Fibroblast of the aortic adventitia (primary cell): ENCODE data around the gene PODXL. TPM values are rescaled to one million over a fixed set of nuclear protein-coding genes. Genes with fewer than 3 reads are reported as not detected.

Experiments used
- DNase-seq: peaks from one replicate; pipeline ENCODE4 v3.0.0-alpha.2; 2010; ENCODE audit warnings: low read depth
- H3K4me3 ChIP-seq: 2 replicates; pipeline ENCODE4 v1.5.1; 2011; ENCODE audit warnings: low read depth, mild to moderate bottlenecking, control low read depth, low read length, moderate library complexity
- total RNA-seq: library from RNA; depleted of rRNA; stranded (reverse); fragments of >200 nt; gene quantifications from 2 replicates; pipeline ENCODE4 v1.2.3, GENCODE V29; 2012; ENCODE audit warnings: low replicate concordance
- TF ChIP-seq, protein P1 (sequence below): IDR thresholded peaks from 2 replicates; pipeline ENCODE4 v1.5.1; 2011; ENCODE audit warnings: mild to moderate bottlenecking, low read length, control low read depth, inconsistent platforms; ENCODE audit not compliant: insufficient read depth

Gene PODXL
- total RNA-seq, 1 donor: 7.3 TPM

DNA sequence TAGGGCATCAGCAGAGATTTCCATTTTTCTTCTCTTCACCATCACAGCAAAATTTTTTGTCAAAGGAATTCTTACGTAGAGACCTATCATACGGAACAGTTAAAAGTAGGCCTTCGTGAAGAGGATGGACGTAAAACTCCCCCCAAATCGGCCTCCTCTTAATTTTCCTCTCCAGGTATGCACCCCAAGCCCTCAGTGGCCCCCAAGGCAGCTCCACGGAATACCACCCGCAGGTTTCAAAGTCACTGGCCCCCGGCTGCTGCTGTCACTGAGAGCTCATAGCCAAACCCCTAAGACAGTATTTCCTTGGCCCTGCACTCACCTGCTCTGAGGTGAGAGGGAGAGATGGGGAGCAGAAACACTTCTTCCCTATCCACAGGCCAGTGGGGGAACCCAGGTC lies 8.8 kb downstream of the PODXL start:
- no peak overlapping the region for H3K4me3 ChIP-seq
- DNase-seq: no peak
- TF ChIP-seq, protein P1, sequence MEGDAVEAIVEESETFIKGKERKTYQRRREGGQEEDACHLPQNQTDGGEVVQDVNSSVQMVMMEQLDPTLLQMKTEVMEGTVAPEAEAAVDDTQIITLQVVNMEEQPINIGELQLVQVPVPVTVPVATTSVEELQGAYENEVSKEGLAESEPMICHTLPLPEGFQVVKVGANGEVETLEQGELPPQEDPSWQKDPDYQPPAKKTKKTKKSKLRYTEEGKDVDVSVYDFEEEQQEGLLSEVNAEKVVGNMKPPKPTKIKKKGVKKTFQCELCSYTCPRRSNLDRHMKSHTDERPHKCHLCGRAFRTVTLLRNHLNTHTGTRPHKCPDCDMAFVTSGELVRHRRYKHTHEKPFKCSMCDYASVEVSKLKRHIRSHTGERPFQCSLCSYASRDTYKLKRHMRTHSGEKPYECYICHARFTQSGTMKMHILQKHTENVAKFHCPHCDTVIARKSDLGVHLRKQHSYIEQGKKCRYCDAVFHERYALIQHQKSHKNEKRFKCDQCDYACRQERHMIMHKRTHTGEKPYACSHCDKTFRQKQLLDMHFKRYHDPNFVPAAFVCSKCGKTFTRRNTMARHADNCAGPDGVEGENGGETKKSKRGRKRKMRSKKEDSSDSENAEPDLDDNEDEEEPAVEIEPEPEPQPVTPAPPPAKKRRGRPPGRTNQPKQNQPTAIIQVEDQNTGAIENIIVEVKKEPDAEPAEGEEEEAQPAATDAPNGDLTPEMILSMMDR: no peak

DNA sequence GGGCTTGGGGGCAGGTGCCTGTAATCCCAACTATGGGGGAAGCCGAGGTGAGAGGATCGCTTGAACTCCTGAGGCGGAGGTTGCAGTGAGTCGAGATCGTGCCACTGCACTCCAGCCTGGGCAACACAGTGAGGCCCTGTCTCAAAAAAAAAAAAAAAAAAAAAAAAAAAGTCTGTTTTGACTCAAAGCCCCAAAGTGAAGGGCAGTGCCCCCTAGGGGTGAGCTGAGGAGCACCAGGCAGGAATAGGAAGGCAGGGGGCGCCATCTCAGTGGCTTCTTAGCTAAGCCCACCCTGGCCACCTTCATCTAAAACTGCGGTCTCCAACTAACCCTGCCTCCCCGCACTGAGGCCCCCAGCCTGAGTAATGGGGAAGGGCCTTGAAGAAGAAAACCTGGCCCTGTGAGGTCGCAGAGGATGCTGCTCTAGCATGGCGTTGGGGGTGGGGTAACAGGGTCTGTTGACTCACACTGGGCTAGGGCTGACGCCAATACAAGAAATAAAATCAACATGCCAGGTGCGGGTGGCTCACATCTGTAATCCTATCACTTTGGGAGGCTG lies 9.8 kb downstream of the PODXL start:
- no peak for DNase-seq
- TF ChIP-seq, protein P1: peak; percentile 68
- no peak overlapping the region for H3K4me3 ChIP-seq

DNA sequence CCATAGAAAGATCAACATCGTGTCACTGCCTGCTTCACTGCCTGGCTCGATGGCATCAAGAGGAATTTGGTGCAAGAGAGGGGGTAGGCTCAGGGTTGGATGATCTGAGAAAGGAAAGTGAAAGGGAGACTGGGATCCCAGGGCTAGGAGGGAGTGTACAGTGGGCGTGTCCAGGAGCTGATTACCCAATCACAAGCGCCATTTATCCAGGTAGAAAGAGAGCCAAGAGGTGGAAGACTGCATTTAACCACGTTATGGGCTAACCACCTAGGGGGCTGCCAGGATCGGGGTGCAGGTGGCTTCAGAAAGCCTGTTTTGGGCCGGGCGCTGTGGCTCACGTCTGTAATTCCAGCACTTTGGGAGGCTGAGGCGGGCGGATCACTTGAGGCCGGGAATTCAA lies 10.3 kb downstream of the PODXL start:
- TF ChIP-seq, protein P1: no peak
- peak; percentile 43 for DNase-seq
- no peak overlapping the region for H3K4me3 ChIP-seq

DNA sequence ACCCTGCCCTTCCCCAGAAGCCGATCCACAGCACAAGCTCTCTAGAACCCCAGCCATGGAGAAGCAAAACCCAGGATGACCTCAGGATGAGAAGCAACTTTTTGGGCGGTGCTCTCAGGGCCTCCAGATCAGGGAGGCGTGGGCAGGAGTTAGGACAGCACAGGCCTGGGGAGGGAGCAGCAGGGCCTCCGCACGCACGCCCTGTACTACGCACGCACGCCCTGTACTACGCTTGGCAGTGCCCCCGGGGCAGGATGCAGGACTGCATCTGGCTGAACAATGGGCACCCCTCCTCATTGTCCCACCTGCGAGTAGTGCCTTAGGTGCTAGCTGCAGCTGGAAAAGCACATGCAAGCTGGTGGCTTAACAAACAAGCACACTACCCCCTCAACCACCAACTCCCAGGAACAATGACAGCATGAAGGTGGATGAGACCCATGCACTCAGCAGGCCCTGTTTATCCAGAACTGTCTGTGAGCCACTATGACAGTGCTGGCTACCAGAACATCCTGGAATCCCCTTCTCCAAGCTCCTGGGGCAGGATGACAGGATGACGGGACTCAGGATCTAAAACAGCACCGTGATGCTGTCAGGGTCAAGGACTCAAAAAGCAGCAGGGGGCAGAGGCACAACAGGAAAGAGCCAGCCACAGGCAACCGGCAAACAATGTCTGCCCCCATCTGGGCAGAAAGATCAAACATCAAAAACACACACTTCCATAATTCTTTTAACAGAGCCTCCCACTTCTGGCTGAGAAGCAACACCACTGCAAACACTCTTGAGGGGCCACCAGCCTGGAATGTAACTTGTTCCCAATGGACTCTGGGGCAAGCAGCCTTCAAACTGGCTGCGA lies 11.8 kb downstream of the PODXL start:
- DNase-seq: peak; percentile 40
- H3K4me3 ChIP-seq: no peak overlapping the region
- TF ChIP-seq, protein P1: peak; percentile 24

DNA sequence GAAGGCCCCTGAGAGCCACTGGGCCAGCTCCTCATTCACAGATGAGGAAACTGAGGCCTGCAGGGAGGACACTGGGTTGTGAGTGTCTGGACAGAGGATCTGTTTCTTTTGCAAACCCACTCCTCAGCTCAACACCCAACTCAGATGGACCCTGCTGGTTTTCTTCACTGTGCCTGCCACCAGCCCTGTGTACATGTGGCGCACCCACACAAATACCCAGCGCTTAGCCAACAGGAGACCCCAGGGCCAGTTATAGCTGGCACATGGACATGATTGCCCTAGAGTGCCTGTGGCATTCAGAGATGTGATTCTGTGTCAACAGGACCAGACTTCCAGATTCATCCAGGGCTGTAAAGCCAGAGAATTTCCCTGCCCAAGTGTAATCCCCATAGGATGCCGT lies 12.4 kb downstream of the PODXL start:
- TF ChIP-seq, protein P1: no peak
- H3K4me3 ChIP-seq: no peak overlapping the region
- no peak for DNase-seq

DNA sequence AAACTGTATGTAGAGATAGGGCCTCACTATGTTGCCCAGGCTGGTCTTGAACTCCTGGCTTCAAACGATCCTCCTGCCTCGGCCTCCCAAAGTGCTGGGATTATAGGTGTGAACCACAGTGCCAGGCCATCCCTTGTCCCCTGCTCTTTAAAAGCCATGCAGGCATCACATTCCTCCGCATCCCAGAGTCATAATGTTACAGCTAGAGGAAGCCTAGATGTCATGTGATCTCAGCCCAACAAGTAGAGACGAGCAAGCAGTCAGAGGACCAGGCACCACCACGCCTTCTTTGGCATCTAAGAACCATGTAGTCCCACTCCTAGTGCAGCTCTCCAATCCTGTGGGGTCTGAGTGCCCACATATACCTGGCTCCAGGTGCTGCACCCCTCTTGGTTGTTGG lies 13.1 kb downstream of the PODXL start:
- H3K4me3 ChIP-seq: no peak overlapping the region
- no peak for DNase-seq
- TF ChIP-seq, protein P1: no peak
